ENCODE data around the gene PRDM10.
A peak's percentile ranks its signal among the peaks of the same experiment; 100 is the strongest.
"Not testable (repeated sequence)": the region's sequence is repeated elsewhere in the genome, so short reads cannot be mapped to it uniquely, and the experiment has no call there.

PRDM10 gene

GRCh38 chr11:129895126-129896041, 107.3 kb downstream of the PRDM10 start, which contains the start of gene NFRKB:
Gene NFRKB, minus strand, starts transcription at chr11:129895578. Its CDS starts 2,729 bp downstream, at chr11:129892849.
- peak; percentile 80 to 82 for DNase-seq (ENCODE audit: low read depth in 2 of 2)

DNA sequence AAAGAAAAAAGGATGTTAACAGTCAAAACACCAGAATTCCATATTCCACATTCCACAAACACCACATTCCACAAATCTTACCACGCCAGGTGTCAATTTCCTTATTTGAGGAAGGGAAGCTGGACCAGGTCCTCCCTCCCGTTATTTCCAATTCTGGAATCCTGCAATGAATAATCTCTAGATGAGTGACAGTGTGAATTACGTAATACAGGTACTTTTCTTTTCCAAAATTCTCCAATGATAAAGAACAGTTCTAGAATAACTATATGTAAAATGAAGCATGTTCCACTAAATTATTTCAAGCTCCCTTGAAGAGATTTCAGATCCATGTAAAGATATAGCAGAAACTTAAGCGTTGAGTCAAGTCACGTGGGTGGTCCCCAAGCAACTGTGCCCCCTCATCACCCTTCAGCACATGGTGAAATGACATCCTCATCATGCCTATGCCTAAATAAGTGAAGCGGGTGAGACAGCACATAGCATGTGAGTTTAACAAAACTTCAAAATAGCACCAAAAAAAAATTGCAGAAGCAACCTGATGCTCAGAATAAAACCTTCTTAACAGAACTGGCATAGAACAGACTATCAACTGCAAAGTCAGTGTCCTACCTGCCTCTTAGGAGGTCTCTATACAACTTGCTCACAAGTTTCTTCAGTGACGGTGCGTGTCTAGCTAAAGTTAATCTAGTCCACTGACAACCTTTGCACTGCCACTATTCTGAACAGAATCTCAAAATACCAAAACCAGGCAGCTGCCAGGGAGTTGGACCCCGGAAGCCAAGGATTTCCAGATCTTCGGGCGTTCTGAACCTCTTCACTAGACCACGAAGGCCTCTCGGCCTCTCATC, 108.1 kb downstream of the PRDM10 start:
- no peak for DNase-seq (ENCODE audit: low read depth in 2 of 2)

GRCh38 chr11:129888451-129888850, 114.2 kb downstream of the PRDM10 start:
- no peak for DNase-seq (ENCODE audit: low read depth in 2 of 2)

GRCh38 chr11:129885381-129885780, 117.3 kb downstream of the PRDM10 start:
- DNase-seq (ENCODE audit: low read depth in 2 of 2) = no peak

DNA sequence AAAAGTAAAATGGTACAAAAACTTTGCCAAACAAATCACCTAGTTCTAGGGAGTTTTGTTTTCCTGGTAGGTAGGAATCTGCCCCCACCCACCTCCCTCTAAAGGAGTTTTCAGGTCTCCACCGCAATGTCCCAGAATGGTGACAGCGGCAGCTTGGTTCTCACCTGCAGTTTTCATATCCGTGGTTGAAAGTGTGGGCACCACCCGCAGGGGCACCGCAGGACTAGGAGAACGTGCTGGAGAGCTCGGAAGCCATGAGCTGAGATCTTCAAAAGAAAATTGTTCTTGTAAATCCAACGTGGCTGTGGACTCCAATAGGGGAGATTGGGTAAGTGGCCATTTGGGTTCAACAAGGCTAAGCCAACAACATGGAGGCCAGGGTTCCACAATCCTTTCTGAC, 118.1 kb downstream of the PRDM10 start:
- DNase-seq (ENCODE audit: low read depth in 2 of 2) = no peak

GRCh38 chr11:129881570-129882170, 121.0 kb downstream of the PRDM10 start:
- peak in 1 of 2 donors; percentile 14 for DNase-seq (ENCODE audit: low read depth in 2 of 2)

GRCh38 chr11:129880311-129880710, 122.3 kb downstream of the PRDM10 start:
- no peak for DNase-seq (ENCODE audit: low read depth in 2 of 2)

DNA sequence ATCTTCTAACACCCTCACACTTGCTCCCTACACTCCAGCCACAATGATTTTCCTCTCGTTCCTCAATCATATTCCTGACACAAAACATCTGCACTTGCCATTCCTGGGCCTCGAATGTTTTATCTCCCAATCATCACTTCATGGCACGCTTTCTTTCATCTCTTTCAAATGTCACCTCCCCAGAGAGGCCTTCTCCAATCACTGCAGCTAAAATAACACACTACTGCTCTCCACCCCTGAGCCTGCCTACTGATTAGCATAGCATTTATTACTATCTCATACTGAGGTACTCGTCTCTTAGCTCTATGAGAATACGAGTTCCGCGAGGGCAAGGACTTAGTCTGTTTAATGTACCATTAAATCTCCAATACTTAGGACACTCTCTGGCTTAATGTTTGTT, 130.7 kb downstream of the PRDM10 start:
- DNase-seq (ENCODE audit: low read depth in 2 of 2) = no peak

DNA sequence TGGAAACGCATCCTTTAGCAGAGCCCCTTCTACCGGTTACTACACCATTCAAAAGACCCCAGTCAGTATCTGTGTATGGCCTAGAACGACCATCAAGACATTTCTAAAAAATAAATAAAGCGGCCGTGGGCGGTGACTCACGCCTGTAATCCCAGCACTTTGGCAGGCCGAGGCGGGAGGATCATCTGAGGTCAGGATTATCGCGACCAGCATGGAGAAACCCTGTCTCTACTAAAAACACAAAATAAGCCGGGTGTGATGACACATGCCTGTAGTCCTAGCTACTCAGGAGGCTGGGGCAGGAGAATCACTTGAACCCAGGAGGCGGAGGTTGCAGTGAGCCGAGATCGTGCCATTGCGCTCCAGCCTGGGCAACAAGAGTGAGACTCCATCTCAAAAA, 134.0 kb downstream of the PRDM10 start:
- not testable (repeated sequence) for DNase-seq (ENCODE audit: low read depth in 2 of 2)

- DNase-seq (ENCODE audit: low read depth in 2 of 2) = no peak
Measured at GRCh38 chr11:129866311-129866710, 136.3 kb downstream of the PRDM10 start.

- no peak for DNase-seq (ENCODE audit: low read depth in 2 of 2)
Measured at GRCh38 chr11:129865701-129866100, 136.9 kb downstream of the PRDM10 start.

- no peak for DNase-seq (ENCODE audit: low read depth in 2 of 2)
Measured at GRCh38 chr11:129864811-129865210, 137.8 kb downstream of the PRDM10 start.

- DNase-seq (ENCODE audit: low read depth in 2 of 2) = no peak
Measured at GRCh38 chr11:129861702-129862522, 140.7 kb downstream of the PRDM10 start.

GRCh38 chr11:129856036-129856435, 146.6 kb downstream of the PRDM10 start:
- DNase-seq (ENCODE audit: low read depth in 2 of 2) = no peak

DNA sequence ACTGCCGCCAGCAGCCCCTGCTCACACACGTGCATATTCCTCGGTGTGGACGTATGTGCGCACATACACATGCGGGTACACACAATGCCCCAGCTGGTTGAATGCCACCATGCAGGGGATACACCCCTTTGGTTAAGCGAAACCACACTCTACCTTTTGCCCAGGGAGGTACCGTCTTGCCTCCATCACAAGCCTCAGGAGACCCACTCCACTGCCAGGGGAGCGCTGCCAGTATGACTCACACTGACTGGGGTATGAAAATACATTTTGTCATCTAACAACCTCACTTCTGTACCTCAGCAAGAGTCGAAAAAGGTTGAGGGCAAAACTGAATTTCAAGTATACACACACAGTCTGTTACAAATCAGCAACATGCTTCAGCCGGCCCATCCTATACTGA, 147.5 kb downstream of the PRDM10 start:
- DNase-seq (ENCODE audit: low read depth in 2 of 2) = no peak

GRCh38 chr11:129854232-129854805, 148.3 kb downstream of the PRDM10 start:
- DNase-seq (ENCODE audit: low read depth in 2 of 2) = no peak

DNA sequence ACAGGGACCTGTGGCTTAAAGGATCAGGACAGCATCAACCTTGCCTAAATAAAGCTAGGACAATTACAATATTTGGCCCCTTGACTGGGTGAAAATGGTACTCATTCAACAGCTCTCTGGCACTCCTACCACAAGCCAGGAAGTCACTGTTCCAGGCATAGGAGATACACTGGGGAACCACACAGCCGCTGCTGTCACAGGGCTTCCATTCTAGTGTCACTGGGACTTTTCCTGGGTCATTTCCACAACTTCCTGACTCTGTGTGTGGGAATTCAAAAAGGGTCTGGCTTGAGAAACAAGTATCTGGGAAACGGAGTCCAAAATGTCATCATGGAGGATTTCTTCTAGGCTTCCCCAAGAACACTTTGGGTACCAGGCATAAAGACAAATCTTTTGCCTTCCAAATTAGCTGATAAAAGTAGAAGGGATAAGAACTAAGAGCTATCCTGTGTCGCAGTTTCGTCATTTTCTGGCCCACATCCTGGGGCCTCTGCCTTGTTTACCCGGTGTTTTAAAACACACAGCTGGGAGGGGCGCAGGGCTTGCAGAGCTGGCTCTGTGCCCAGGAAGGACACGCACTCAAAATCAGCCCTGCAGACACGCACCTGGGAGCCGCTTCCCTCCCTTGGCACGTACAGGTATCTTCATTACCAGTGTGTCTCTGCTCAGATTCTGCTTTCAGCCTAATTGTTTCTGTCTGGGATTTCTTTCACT, 149.0 kb downstream of the PRDM10 start:
- peak; percentile 3 to 15 for DNase-seq (ENCODE audit: low read depth in 2 of 2)

GRCh38 chr11:129852125-129852740, 150.4 kb downstream of the PRDM10 start:
- no peak for DNase-seq (ENCODE audit: low read depth in 2 of 2)

Data from stimulated activated CD8-positive, alpha-beta memory T cell treated with anti-CD3 and anti-CD28 coated beads, Interleukin-2, amount 100 ng/mL, for 1 hour (primary cell).